DMS153 treated with DMSO at 0.1 percent for 48 hours (cell line): ENCODE measurements around the gene JAK3.
"Not testable (repeated sequence)": the region's sequence is repeated elsewhere in the genome, so short reads cannot be mapped to it uniquely, and the experiment has no call there.

Source experiments
- DNase-seq: peaks from one replicate; lab custom pipeline; 2025; ENCODE audit not compliant: unreplicated experiment; lab: John Stamatoyannopoulos, UW

The JAK3 gene

DNA sequence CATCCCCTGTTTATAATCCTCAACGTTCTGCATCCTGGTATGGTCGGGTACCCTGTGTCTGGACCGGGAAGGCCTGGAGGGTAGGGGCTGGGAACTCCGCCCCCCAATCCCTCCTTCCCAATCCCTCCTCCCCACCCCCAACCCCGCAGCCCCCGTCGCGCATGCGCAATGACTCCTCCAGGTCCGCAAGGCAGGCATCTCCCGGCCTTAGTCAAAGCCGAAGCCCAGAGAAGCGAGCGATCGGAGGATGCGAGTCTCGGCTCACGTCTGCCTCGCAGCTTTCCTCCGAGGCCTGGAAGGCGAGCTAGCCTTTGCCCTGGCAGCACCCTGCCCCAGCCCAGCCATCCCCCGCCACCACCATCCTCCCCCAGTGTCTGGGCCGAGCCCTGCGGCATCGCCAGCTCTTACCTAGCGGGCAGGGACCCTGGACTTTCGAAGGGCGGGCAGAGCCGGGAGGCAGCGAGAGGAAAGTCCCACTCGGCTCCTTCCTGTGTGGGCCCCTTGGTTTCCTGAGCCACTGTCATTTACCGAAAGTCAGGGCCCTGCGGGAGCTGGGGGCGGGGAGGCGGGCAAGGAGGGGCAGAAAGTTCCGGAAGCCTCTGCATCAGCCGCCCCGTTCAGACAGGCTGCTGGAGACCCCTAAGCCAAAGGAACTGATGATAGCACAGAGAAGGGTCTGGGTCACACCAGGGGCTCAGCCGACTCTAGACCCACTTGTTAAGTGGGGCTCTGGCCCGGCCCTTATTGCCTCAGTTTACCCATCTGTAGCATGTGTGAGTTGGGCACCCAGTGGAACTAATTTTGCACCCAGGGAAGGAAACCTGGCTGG lies at the start of gene JAK3:
Gene JAK3, minus strand, starts transcription at position 445 of the 829 bp plus-strand sequence. CDS start 3,565 bp downstream, outside the sequence.
- peak; percentile 31 for DNase-seq

DNA sequence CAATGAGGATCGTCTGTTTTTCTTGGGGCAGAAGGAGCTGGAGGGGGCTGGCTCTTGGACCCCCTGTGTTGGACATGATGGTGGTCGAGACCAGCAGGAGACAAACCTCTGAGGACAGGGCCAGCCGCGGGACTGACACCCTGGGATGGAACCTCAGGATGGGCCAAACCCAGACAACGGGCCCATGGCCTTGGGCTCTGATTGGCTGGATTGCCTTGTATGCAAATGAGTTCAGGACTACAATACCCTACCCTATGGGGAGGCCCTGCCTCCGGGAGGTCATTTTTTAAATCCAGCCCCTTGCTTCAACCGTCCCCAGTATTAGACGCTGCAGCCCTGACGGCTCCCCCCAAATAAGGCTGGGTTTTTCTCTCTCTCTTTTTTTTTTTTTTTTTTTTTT lies 46.0 kb upstream of the JAK3 start:
- DNase-seq = no peak

DNA sequence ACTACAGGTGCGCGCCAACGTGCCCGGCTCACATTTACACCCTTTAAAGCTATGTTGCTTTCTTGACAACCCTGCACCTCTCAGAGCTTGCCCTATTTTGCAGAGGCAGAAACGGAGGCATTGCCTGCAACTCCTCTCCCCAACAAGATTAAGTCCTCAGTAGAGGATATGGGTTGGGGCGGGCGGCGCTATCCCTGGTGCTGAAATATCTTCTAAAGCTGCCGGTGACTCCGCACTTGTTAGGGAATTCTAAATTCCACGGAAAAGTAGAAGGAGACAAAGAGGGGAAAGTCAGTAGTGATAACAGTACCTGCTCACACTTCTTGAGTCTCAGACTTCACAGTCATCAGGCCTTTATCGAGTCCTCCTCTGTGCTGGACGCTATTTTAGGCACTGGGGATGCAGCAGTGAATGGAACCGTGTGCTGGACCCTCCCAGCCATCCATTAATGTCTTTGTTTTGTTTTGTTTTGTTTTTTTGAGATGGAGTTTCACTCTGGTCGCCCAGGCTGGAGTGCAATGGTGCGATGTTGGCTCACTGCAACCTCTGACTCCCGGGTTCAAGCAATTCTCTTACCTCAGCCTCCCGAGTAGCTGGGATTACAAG lies 41.9 kb upstream of the JAK3 start:
- DNase-seq = no peak

DNA sequence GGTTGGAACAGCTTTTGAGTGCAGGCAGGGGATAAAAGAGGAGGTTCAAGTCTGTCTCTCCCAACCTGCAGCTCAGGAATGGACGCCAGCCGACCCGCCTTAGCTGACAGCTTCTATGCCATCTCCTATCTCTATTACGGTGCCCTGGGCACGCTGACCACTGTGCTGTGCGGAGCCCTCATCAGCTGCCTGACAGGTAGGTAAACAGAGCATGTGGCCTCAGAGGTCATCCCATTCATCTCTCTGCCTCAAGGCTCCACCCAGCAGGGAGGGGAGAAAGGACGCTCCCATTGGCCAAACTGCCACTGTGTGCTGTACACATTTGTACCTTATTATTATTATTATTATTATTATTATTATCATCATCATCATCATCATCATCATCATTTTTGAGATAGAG lies 40.5 kb upstream of the JAK3 start:
- DNase-seq = no peak

DNA sequence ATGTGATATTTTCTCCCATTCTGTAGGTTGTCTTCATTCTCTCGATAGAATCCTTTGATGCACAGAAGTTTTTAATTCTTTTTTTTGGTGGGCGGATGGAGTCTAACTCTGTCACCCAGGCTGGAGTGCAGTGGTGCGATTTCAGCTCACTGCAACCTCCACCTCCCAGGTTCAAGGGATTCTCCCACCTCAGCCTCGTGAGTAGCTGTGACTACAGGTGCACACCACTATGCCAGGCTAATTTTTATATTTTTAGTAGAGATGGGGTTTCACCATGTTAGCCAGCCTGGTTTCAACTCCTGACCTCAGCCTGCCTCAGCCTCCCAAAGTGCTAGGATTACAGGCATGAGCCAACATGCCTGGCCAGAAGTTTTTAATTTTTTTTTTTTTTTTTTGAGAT lies 39.4 kb upstream of the JAK3 start:
- DNase-seq = not testable (repeated sequence)

DNA sequence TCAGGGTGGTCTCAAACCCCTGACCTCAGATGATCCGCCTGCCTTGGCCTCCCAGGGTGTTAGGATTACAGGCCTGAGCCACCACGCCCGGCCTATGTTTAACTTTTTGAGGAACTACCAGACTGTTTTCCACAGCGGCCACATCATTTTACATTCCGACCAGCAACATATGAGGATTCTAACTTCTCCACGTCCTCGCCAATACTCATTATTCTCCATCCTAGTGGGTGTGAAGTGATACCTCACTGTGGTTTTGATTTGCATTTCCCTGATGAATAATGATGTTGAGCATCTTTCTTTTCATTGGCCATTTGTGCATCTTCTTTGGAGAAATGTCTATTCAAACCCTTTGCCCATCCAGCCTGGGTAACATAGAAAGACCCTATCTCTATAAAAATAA lies 38.7 kb upstream of the JAK3 start:
- no peak for DNase-seq

DNA sequence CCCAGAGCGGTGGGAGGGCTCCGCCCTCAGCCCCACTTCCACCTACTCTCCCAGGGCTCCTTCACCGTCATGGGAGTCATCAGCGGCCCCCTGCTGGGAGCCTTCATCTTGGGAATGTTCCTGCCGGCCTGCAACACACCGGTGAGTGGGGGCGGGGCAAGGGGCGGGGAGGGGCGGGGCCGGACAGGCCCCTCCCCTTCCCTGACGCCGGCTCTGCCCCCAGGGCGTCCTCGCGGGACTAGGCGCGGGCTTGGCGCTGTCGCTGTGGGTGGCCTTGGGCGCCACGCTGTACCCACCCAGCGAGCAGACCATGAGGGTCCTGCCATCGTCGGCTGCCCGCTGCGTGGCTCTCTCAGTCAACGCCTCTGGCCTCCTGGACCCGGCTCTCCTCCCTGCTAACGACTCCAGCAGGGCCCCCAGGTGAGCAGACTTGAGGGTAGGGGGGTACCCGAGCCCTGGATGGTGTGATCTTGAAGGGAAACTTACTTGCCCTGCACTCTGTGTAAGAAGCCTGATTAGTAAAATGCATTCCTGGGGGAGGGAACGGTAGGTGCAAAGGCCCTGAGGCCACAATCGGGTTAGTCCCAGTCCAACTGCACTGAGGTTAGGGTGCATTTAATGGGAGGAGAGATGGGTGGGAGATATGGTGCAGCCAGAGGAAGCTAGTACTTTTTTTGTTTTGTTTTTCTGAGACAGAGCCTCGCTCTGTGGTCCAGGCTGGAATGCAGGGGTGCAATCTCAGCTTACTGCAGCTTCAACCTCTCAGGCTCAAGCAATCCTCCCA lies 36.0 kb upstream of the JAK3 start:
- no peak for DNase-seq

DNA sequence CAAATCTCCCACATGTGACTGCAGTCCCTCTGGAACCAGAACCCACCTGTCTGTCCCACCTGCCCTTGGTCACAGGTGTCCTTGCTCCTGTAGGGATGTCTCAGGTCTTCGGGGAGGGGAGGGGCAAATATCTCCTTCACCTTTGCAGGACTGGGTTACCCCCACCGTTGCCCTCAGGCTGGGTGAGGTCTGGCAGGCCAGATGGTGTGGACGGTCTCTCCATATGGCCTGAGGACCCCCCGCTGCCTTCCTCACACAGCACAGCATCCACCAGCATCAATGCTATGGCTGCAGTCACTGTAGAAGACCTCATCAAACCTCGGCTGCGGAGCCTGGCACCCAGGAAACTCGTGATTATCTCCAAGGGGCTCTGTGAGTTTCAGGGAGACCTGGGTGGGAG lies 33.9 kb upstream of the JAK3 start:
- no peak for DNase-seq

DNA sequence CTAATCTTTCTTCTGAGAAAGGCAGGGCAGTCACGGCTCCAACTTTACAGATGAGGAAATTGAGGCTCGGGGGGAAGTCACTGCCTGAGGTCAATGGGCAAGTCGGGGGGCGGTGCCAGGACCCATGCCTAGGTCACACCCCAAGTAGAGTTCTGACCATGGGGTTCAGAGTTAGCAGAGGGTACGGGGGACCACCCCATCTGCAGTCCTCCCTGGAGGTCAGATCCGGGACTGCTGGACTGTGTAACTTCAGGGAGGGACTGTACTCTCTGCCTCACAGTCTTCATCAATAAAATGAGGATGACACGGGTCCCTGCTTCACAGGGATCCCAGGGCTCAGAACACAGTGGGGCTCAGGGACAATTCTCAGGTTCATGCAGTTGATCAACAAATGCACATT lies 31.7 kb upstream of the JAK3 start:
- DNase-seq = no peak

DNA sequence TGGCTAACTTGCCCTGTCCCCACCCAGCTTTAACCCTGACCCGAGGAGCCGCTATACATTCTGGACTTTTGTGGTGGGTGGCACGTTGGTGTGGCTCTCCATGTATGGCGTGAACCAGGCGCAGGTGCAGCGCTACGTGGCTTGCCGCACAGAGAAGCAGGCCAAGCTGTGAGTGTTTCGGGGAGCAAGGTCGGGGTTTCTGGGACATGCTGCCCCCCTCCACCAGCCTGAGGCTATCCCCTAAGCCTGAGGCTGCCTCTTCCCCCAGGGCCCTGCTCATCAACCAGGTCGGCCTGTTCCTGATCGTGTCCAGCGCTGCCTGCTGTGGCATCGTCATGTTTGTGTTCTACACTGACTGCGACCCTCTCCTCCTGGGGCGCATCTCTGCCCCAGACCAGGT lies 29.9 kb upstream of the JAK3 start:
- no peak for DNase-seq

DNA sequence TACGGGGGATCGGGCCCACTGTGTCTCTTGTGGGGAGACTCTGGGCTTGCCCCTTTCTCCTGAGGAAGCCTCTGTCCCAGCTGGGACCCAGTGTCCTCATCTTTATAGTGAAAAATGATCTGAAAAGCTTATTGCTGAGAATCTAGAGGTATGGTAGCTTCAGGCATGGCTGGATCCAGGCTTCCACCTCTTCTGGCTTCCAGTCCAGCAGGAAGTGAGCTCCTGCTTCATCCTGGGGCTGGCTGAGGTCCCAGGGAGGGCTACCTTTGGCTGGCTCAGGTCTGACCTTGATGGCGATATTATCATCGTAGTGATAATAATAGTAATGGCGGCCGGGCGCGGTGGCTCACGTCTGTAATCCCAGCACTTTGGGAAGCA lies 27.0 kb upstream of the JAK3 start:
- DNase-seq = no peak

DNA sequence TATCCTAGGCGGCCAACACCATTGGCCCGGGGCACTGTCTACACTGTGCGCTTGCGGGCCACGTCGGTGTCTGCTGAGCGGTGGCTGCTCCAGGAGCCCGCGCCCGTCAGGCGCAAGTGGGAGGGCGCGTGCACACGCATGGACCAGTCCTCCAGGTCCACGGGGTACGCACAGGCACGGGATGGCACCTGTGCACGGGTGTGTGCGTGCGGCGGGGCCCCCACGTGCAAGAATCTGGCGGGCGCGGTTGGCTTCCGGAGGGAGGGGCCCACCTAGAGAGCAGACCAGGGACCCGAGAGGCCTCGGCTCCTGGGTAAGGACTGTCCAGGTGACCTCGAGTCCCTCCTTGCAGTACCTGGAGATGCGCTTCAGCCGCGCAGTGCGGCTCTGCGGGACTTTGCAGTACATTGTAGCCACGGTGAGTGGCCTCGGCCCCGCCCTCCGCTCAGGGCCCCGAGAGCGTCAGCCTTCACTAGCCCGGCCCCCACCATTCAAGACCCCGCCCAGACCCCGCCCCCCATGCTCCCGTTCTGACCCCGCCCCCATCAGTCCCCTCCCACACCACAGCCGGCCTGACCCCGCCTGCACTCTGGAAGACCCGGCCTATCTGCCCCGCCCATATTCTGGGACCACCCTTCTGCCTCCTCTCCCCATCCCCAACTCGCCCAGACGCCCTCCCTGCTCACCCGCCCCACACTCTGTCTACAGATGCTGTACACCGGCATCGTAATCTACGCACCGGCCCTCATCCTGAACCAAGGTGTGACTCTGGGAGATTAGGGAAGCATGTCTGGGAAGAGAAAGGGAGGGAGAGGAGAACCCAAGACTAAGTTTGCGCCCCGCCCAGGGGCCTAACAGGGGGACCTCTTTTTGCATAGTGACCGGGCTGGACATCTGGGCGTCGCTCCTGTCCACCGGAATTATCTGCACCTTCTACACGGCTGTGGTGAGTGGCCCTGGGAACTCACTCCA lies 26.3 kb upstream of the JAK3 start:
- peak; percentile 30 for DNase-seq

DNA sequence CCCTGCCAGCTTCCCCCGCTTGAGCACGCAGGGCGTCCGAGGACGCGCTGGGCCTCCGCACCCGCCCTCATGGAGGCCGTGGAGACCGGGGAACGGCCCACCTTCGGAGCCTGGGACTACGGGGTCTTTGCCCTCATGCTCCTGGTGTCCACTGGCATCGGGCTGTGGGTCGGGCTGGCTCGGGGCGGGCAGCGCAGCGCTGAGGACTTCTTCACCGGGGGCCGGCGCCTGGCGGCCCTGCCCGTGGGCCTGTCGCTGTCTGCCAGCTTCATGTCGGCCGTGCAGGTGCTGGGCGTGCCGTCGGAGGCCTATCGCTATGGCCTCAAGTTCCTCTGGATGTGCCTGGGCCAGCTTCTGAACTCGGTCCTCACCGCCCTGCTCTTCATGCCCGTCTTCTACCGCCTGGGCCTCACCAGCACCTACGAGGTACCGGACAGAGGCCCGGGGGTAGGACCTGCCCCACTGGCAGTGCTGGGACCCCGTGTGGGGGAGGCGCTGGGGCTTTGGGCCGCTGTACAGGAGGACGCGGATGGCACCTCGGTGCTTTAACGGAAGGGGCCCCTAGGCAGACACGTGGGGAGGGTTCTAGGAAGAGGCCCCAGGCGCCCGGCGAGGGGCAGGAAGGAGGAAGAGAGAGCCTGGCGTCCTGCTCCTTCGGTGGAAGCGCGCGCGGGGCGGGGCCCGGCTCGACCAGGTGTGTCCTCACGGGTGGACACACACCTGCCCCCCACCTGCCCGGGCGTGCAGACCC lies 24.6 kb upstream of the JAK3 start:
- no peak for DNase-seq

DNA sequence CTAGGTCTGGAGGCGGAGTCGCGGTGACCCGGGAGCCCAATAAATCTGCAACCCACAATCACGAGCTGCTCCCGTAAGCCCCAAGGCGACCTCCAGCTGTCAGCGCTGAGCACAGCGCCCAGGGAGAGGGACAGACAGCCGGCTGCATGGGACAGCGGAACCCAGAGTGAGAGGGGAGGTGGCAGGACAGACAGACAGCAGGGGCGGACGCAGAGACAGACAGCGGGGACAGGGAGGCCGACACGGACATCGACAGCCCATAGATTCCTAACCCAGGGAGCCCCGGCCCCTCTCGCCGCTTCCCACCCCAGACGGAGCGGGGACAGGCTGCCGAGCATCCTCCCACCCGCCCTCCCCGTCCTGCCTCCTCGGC lies 24.1 kb upstream of the JAK3 start, which contains the start of gene SLC5A5:
Gene SLC5A5, plus strand, starts transcription at position 68 of the 373 bp plus-strand sequence. CDS start 375 bp downstream, outside the sequence.
- no peak for DNase-seq

DNA sequence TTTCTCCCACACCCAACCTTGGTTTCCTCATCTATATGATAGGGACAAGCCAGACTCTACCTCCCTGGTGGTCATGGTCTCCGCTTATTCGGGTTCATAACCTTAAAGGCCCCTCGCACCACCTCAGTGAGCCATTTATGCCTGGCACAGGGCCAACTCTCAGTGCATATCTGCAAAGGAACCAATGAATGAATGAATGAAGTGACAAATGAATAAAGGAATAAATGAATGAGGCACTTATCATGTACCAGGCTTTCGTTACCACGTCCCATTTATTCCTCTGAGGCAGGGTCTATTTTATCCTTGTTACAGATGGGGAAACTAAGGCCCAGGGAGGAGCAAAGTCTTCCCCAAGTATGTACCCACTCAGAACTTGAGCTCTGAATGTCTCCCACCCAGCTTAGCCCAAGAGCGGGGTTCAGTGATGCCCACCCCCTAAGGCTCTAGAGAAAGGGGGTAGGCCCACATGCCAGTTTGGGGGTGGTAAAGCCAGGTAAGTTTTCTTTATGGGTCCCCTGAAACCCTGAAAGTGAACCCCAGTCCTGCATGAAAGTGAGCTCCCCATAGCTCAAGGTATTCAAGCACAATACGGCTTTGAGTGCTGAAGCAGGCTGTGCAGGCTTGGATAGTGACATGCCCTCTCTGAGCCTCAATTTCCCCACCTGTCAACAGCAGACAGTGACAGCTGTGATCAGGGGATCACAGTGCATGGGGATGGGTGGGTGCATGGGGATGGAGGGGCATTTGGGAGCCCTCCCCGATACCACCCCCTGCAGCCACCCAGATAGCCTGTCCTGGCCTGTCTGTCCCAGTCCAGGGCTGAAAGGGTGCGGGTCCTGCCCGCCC lies 23.5 kb upstream of the JAK3 start:
- no peak for DNase-seq

DNA sequence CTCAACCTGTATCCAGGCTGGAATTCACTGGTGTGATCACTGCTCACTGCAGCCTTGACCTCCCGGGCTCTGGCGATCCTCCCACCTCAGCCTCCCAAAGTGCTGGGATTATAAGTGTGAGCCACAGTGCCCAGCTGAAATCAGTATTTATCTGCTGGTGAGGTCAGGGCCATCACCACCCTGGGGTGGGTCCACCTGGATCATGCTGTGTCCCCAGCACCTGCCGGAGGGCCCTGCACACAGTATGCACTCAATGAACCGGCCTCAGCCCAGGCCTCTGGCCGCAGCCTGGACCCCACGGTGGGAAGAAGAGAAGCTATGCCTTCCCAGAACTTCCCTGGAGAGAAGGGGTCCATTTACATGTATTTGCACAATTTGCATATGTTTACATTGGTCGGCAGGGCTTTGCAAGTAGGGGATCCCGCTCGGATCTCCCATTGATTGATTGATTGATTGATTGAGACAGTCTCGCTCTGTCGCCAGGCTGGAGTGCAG lies 21.4 kb upstream of the JAK3 start:
- no peak for DNase-seq

DNA sequence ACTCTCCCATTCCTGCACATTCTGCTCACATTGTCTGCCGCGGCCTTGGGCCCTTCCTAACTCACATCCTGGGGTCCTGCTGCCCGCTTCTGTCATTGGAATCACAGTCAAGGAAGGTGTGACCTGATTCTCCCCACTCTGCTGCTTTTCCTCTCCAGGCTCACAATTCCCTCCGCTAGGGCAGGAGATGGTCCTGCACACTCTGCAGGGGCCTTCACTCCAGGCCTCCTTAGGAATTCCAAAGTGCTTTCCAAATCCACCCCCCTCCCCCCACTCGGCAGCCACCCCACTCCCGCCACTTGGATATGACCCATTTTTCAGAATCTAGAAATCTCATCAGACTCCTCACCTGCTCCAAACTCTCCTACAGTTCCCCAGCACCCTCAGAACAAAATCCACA lies 20.9 kb upstream of the JAK3 start:
- DNase-seq = no peak

DNA sequence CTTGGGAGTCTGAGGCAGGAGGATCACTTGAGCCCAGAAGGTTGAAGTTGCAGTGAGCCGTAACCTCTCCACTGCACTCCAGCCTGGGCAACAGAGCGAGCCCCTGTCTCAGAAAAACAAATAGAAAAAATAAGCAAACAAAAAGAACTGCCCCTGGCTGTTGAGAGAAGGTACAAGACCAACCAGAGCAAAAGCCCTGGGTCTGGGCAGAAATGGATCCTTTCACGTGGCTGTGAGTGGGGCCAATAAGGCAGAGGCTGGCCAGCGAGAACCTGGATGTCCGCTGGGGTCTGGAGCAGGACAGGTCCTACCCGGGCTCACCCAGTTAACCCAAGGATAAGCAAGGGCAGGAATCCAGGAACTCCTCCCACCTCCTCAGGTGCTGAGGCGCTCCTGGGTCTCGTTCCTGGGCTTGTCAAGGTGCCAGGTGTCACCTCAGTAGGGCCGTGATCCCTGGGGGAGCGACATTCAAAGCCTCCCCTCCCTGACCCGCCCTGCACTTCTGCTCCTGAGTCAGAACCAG lies 19.2 kb upstream of the JAK3 start:
- DNase-seq = no peak
